GM18499 (cell line): Measurements from ENCODE around the gene CDC42BPA.

Experiments used
- ATAC-seq: cut with Tn5 transposase; IDR thresholded peaks from one replicate; pipeline ENCODE4 v1.9.1; 2021; ENCODE audit warnings: moderate number of reproducible peaks; ENCODE audit not compliant: insufficient read depth, unreplicated experiment

Gene CDC42BPA

GRCh38 chr1:226987179-226987536, 331.1 kb downstream of the CDC42BPA start:
- ATAC-seq = no peak

- ATAC-seq = no peak
Measured at GRCh38 chr1:226986496-226987178, 331.7 kb downstream of the CDC42BPA start.

- no peak for ATAC-seq
Measured at GRCh38 chr1:226985839-226986463, 332.3 kb downstream of the CDC42BPA start.

- ATAC-seq = no peak
Measured at GRCh38 chr1:226985239-226985838, 333.0 kb downstream of the CDC42BPA start.

- no peak for ATAC-seq
Measured at GRCh38 chr1:226984521-226985238, 333.6 kb downstream of the CDC42BPA start.

- no peak for ATAC-seq
Measured at GRCh38 chr1:226983992-226984364, 334.3 kb downstream of the CDC42BPA start.

- no peak for ATAC-seq
Measured at GRCh38 chr1:226983247-226983991, 334.9 kb downstream of the CDC42BPA start.

- ATAC-seq = no peak
Measured at GRCh38 chr1:226982451-226983177, 335.7 kb downstream of the CDC42BPA start.

GRCh38 chr1:226981838-226982237, 336.5 kb downstream of the CDC42BPA start:
- ATAC-seq = no peak

GRCh38 chr1:226981386-226981817, 336.9 kb downstream of the CDC42BPA start:
- ATAC-seq = no peak

- ATAC-seq = no peak
Measured at GRCh38 chr1:226980565-226981385, 337.5 kb downstream of the CDC42BPA start.

- ATAC-seq = no peak
Measured at GRCh38 chr1:226980122-226980560, 338.2 kb downstream of the CDC42BPA start.

- no peak for ATAC-seq
Measured at GRCh38 chr1:226979517-226980121, 338.7 kb downstream of the CDC42BPA start.

- no peak for ATAC-seq
Measured at GRCh38 chr1:226979115-226979516, 339.2 kb downstream of the CDC42BPA start.

GRCh38 chr1:226978432-226979114, 339.7 kb downstream of the CDC42BPA start:
- ATAC-seq = no peak

- ATAC-seq = no peak
Measured at GRCh38 chr1:226977643-226978431, 340.5 kb downstream of the CDC42BPA start.

- ATAC-seq = no peak
Measured at GRCh38 chr1:226976978-226977642, 341.2 kb downstream of the CDC42BPA start.
